CD8-positive, alpha-beta memory T cell (primary cell): ENCODE data around the gene CCR4. TPM values are rescaled to one million over a fixed set of nuclear protein-coding genes. Genes with fewer than 3 reads are reported as not detected.

Source experiments
- polyA plus RNA-seq: library from polyadenylated mRNA; unstranded; fragments of 300-500 nt; fragmentation: Illumina TruSeq; gene quantifications from one replicate; pipeline ENCODE4 v1.2.3, GENCODE V29; 2021
- total RNA-seq, 2 experiments: library from RNA; stranded (reverse); gene quantifications; one replicate each; pipeline ENCODE4 v1.2.3, GENCODE V29; 2021

CCR4 gene
- total and polyA plus RNA-seq, 3 experiments from 2014 or later: 10.0 to 113 (median 113) TPM

Other genes with a start within 250 kb of the CCR4 start
- gene TRIM71, start 133.6 kb upstream of the CCR4 start, total RNA-seq: under 1 TPM; 0.02 to 0.07 TPM
- gene TRIM71, start 133.6 kb upstream of the CCR4 start, polyA plus RNA-seq: not detected
- gene GLB1, start 145.5 kb downstream of the CCR4 start, total RNA-seq: 10 to 100 TPM; 41.5 to 50.9 TPM
- gene GLB1, start 145.5 kb downstream of the CCR4 start, polyA plus RNA-seq: 35.5 TPM
- gene TMPPE, start 145.5 kb downstream of the CCR4 start, total RNA-seq: 10 to 100 TPM; 12.0 to 13.2 TPM
- 0.62 TPM for gene TMPPE, start 145.5 kb downstream of the CCR4 start, polyA plus RNA-seq
- gene CRTAP, start 162.4 kb downstream of the CCR4 start, total RNA-seq: 10 to 100 TPM; 49.5 to 50.3 TPM
- 84.0 TPM for gene CRTAP, start 162.4 kb downstream of the CCR4 start, polyA plus RNA-seq